Right atrium auricular region (tissue), 2 donors: ENCODE results near the gene SPATA31D1. TPM values are rescaled to one million over a fixed set of nuclear protein-coding genes. Genes with fewer than 3 reads are reported as not detected.

ENCODE experiments used
- DNase-seq: peaks from one replicate; pipeline ENCODE4 v3.0.0-alpha.2; 2019; ENCODE audit warnings: low spot score
- H3K27ac ChIP-seq, 2 donors: fragments of 200-600 bp; sonication (generic); 1 replicate in 1 of 2; 2 replicates in 1 of 2; pipeline ENCODE4 v1.5.1; 2016 to 2019
- H3K27me3 ChIP-seq, 2 donors: fragments of 200-600 bp; sonication (generic); one replicate each; pipeline versions ENCODE4 v1.5.1 to v1.6.0; 2017 to 2019
- H3K36me3 ChIP-seq: fragments of 200-600 bp; sonication (generic); one replicate; pipeline ENCODE4 v1.5.1; 2016
- H3K4me1 ChIP-seq, 2 donors: fragments of 200-600 bp; sonication (generic); one replicate each; pipeline versions ENCODE4 v1.5.1 to v1.6.0; 2017 to 2019
- H3K4me3 ChIP-seq, 2 donors: fragments of 200-600 bp; sonication (generic); 1 replicate in 1 of 2; 2 replicates in 1 of 2; pipeline ENCODE4 v1.5.1; 2017 to 2019; ENCODE audit warnings: mild to moderate bottlenecking in 1 of 2, moderate library complexity in 1 of 2
- H3K9me3 ChIP-seq, 2 donors: fragments of 200-600 bp; sonication (generic); one replicate each; pipeline ENCODE4 v1.5.1; 2019
- CTCF ChIP-seq, 2 donors: fragments of 200-600 bp; sonication (generic); IDR thresholded peaks; one replicate each; pipeline ENCODE4 v1.5.1; 2019; ENCODE audit warnings: antibody characterized with exemption in 2 of 2
- total RNA-seq, 2 donors: library from RNA; depleted of rRNA; stranded (reverse); fragments of >200 nt; gene quantifications; one replicate each; pipeline ENCODE4 v1.1.0, GENCODE V29; 2016

The SPATA31D1 gene
- total RNA-seq, 2 donors from 2014 or later, result not detected

DNA sequence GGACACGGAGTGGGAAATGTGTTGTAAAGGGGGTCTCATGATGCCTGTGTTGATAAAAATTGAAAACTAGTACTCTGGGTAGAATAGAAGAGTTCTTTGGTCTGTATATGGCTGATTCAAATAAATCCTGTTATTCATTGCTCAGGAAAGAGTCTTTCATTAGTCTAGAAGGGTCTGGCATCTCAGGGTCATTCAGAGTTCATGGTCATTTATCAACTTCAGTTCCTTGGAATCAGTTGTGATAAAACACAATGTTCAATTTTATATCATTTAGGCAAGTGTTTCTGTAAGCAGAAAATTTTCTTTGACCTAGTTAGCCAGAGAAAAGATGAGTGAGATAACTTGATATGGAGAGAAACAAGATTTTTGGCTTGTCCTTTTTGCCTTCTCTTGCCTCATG is 36.3 kb downstream of the SPATA31D1 start:
- Histone ChIP-seq H3K36me3 (no peaks in the 10 kb centered on the region), H3K27me3 (no peaks in the 10 kb centered on the region), H3K4me1 (no peaks in the 10 kb centered on the region), H3K4me3 (no peak overlapping the region), H3K9me3 (peaks cover 0 to 6% of the 10 kb centered on the region in 2 donors), H3K27ac (no peak overlapping the region)
- no peak for DNase-seq
- TF ChIP-seq CTCF (IDR thresholded peaks at IDR 0.05), result no peak

- Histone ChIP-seq H3K9me3 (no peaks in the 10 kb centered on the region), H3K36me3 (no peaks in the 10 kb centered on the region), H3K4me1 (no peaks in the 10 kb centered on the region), H3K4me3 (no peak overlapping the region), H3K27me3 (no peaks in the 10 kb centered on the region), H3K27ac (no peak overlapping the region)
- DNase-seq, result no peak
- TF ChIP-seq CTCF (IDR thresholded peaks at IDR 0.05), result no peak
Observed at GRCh38 chr9:82031538-82032280, 43.1 kb downstream of the SPATA31D1 start.

GRCh38 chr9:82034956-82035731 is 46.6 kb downstream of the SPATA31D1 start:
- H3K9me3 ChIP-seq, result no peaks in the 10 kb centered on the region
- no peaks in the 10 kb centered on the region for H3K4me1 ChIP-seq
- no peaks in the 10 kb centered on the region for H3K36me3 ChIP-seq
- no peak overlapping the region for H3K27ac ChIP-seq
- no peaks in the 10 kb centered on the region for H3K27me3 ChIP-seq
- no peak for TF ChIP-seq CTCF (IDR thresholded peaks at IDR 0.05)
- DNase-seq, result no peak
- H3K4me3 ChIP-seq, result no peak overlapping the region

DNA sequence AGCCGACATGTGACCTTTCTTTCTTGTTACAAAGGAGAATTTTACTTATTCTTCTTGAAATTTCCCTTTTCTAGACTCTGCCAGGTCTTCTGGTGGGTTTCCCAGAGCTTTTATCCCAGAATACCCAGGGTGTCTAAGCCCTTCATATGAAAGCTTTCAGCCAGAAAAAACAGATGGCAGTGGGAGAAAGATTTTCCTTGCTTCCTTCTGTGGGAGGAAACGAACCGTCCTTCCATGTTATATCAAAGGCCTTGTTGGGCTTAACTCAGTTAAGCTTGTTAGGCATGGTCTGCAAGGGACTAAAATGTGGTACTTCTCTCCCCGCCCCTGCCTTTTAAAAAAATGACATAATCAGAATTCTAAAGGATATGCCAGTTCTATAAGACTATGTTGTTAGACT is 47.5 kb downstream of the SPATA31D1 start:
- no peaks in the 10 kb centered on the region for H3K36me3 ChIP-seq
- no peak overlapping the region for H3K4me3 ChIP-seq
- no peaks in the 10 kb centered on the region for H3K4me1 ChIP-seq
- no peak for TF ChIP-seq CTCF (IDR thresholded peaks at IDR 0.05)
- H3K27ac ChIP-seq, result no peak overlapping the region
- no peaks in the 10 kb centered on the region for H3K9me3 ChIP-seq
- DNase-seq, result no peak
- no peaks in the 10 kb centered on the region for H3K27me3 ChIP-seq

DNA sequence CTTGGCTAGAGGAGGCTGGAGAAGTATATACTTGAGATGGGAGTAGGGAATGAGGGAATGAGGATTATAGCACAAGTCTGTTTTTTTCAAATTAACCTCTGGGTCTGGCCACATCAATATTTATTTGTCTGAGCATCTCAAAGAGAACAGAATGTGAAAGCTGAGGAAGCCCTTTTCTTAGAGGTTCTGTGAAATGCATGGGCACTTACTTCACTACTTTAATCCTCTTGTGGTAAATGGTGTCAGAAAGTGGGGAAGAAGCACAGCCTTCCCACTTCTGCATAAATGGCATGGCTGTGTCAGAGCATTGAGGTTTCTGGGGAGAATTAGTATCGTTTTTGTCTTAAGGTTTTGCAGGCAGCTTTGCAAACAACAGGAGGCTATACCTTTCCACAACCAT is 48.6 kb downstream of the SPATA31D1 start:
- Histone ChIP-seq H3K9me3 (no peaks in the 10 kb centered on the region), H3K4me1 (no peaks in the 10 kb centered on the region), H3K36me3 (no peaks in the 10 kb centered on the region), H3K27ac (no peak overlapping the region), H3K27me3 (no peaks in the 10 kb centered on the region), H3K4me3 (no peak overlapping the region)
- TF ChIP-seq CTCF (IDR thresholded peaks at IDR 0.05), result no peak
- no peak for DNase-seq
